Umbilical cord (tissue), 2 donors: ENCODE data around the gene NRXN2. TPM values are rescaled to one million over a fixed set of nuclear protein-coding genes. Genes with fewer than 3 reads are reported as not detected.

Experiments used
- DNase-seq: peaks from one replicate; pipeline ENCODE4 v3.0.0-alpha.2; 2015; ENCODE audit warnings: low spot score
- total RNA-seq: library from RNA; depleted of rRNA; stranded (reverse); fragments of >200 nt; gene quantifications from one replicate; pipeline ENCODE4 v1.2.3, GENCODE V29; 2014; ENCODE audit warnings: low replicate concordance; ENCODE audit not compliant: insufficient read depth

Gene NRXN2
- 43.6 TPM for total RNA-seq

GRCh38 chr11:64723117-64723906, at the start of gene NRXN2:
TSS of gene NRXN2 (minus strand) at chr11:64723197. CDS start at chr11:64713699, 9,498 bp downstream.
- peak; percentile 84 for DNase-seq

- no peak for DNase-seq
Observed at GRCh38 chr11:64772303-64773018, 49.5 kb upstream of the NRXN2 start.

- DNase-seq, result no peak
Observed at GRCh38 chr11:64771861-64772260, 48.9 kb upstream of the NRXN2 start.

GRCh38 chr11:64770120-64770519, 47.1 kb upstream of the NRXN2 start:
- DNase-seq, result no peak

GRCh38 chr11:64769283-64769682, 46.3 kb upstream of the NRXN2 start:
- no peak for DNase-seq

- DNase-seq, result no peak
Observed at GRCh38 chr11:64768300-64768694, 45.3 kb upstream of the NRXN2 start.

GRCh38 chr11:64767344-64768299, 44.6 kb upstream of the NRXN2 start:
- peak; percentile 58 for DNase-seq

- no peak for DNase-seq
Observed at GRCh38 chr11:64766881-64767280, 43.9 kb upstream of the NRXN2 start.

GRCh38 chr11:64765851-64766665, 43.1 kb upstream of the NRXN2 start:
- DNase-seq, result no peak

GRCh38 chr11:64765291-64765850, 42.4 kb upstream of the NRXN2 start:
- no peak for DNase-seq

GRCh38 chr11:64764753-64765152, 41.8 kb upstream of the NRXN2 start:
- DNase-seq, result no peak

- DNase-seq, result no peak
Observed at GRCh38 chr11:64764040-64764611, 41.1 kb upstream of the NRXN2 start.

- no peak for DNase-seq
Observed at GRCh38 chr11:64763526-64764039, 40.6 kb upstream of the NRXN2 start.

- no peak for DNase-seq
Observed at GRCh38 chr11:64762674-64763525, 39.9 kb upstream of the NRXN2 start.

- no peak for DNase-seq
Observed at GRCh38 chr11:64762277-64762673, 39.3 kb upstream of the NRXN2 start.

- DNase-seq, result no peak
Observed at GRCh38 chr11:64760759-64761420, 37.9 kb upstream of the NRXN2 start.

- DNase-seq, result peak; percentile 94
Observed at GRCh38 chr11:64759722-64760719, 37.0 kb upstream of the NRXN2 start, which contains the start of gene PYGM. TSS of gene PYGM (minus strand) at chr11:64759974. CDS start at chr11:64759898, 76 bp downstream.
